Stimulated activated CD8-positive, alpha-beta memory T cell treated with anti-CD3 and anti-CD28 coated beads, Interleukin-7, amount 100 ng/mL, for 48 hours (primary cell): Measurements from ENCODE around the gene AMBRA1.

Experiments used
- DNase-seq, 2 donors: peaks; one replicate each; pipeline ENCODE4 v3.0.0-alpha.2; 2020; ENCODE audit warnings: low read depth in 1 of 2; ENCODE audit errors: extremely low read depth in 1 of 2

Gene AMBRA1

GRCh38 chr11:46413760-46414465, 179.9 kb downstream of the AMBRA1 start:
- DNase-seq: no peak

GRCh38 chr11:46410021-46410420, 183.8 kb downstream of the AMBRA1 start:
- no peak for DNase-seq

GRCh38 chr11:46408407-46408986, 185.3 kb downstream of the AMBRA1 start:
- no peak for DNase-seq

GRCh38 chr11:46407635-46408034, 186.2 kb downstream of the AMBRA1 start:
- no peak for DNase-seq

- DNase-seq: no peak
These were observed 189.3 kb downstream of the AMBRA1 start for GRCh38 chr11:46404476-46405017.

GRCh38 chr11:46402957-46403902, 190.6 kb downstream of the AMBRA1 start:
- no peak for DNase-seq

GRCh38 chr11:46397526-46397925, 196.3 kb downstream of the AMBRA1 start:
- no peak for DNase-seq

- no peak for DNase-seq
These were observed 200.1 kb downstream of the AMBRA1 start for GRCh38 chr11:46393759-46394158.

GRCh38 chr11:46393231-46393616, 200.6 kb downstream of the AMBRA1 start:
- no peak for DNase-seq

GRCh38 chr11:46392421-46393230, 201.2 kb downstream of the AMBRA1 start:
- peak in 1 of 2 donors; percentile 51 for DNase-seq

GRCh38 chr11:46391578-46392420, 202.0 kb downstream of the AMBRA1 start, which contains the start of gene CHRM4:
CHRM4 (minus strand) TSS chr11:46391776; CDS start chr11:46386557, 5,219 bp downstream.
- DNase-seq: no peak

- no peak for DNase-seq
These were observed 202.6 kb downstream of the AMBRA1 start for GRCh38 chr11:46391186-46391577.

- no peak for DNase-seq
These were observed 203.3 kb downstream of the AMBRA1 start for GRCh38 chr11:46390331-46391171.

GRCh38 chr11:46389450-46390330, 204.1 kb downstream of the AMBRA1 start:
- no peak for DNase-seq

- DNase-seq: no peak
These were observed 205.0 kb downstream of the AMBRA1 start for GRCh38 chr11:46388619-46389449.

- DNase-seq: no peak
These were observed 205.8 kb downstream of the AMBRA1 start for GRCh38 chr11:46387919-46388618.
